GM12873 (cell line): ENCODE data around the gene KNG1.

Experiments used
- TF ChIP-seq, protein P1 (sequence below): IDR thresholded peaks from 2 replicates; pipeline ENCODE4 v1.5.1; 2012; ENCODE audit warnings: low read depth, mild to moderate bottlenecking, moderate library complexity, low read length, control low read depth; ENCODE audit not compliant: insufficient read depth; ENCODE audit errors: missing control alignments

Gene KNG1

DNA sequence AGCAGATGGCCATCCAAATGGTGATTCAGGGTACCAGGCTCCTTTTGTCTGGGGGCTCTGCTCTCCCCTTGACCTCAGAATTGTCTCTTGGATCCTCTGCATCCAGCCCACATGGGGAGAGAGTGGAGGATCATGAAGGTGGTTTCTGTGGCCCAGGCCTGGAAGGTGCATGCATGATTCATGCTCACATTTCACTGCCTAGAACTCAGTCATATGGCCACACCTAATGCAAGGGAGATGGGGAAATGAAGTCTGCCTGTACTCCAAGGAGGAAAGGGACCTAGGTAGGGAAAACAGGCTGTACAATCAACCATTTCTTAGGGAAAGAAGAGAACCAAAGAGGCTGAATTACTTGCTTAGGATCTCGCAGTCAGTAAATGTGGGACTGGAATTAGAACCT is 36.3 kb upstream of the KNG1 start:
- TF ChIP-seq, protein P1, sequence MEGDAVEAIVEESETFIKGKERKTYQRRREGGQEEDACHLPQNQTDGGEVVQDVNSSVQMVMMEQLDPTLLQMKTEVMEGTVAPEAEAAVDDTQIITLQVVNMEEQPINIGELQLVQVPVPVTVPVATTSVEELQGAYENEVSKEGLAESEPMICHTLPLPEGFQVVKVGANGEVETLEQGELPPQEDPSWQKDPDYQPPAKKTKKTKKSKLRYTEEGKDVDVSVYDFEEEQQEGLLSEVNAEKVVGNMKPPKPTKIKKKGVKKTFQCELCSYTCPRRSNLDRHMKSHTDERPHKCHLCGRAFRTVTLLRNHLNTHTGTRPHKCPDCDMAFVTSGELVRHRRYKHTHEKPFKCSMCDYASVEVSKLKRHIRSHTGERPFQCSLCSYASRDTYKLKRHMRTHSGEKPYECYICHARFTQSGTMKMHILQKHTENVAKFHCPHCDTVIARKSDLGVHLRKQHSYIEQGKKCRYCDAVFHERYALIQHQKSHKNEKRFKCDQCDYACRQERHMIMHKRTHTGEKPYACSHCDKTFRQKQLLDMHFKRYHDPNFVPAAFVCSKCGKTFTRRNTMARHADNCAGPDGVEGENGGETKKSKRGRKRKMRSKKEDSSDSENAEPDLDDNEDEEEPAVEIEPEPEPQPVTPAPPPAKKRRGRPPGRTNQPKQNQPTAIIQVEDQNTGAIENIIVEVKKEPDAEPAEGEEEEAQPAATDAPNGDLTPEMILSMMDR: no peak

DNA sequence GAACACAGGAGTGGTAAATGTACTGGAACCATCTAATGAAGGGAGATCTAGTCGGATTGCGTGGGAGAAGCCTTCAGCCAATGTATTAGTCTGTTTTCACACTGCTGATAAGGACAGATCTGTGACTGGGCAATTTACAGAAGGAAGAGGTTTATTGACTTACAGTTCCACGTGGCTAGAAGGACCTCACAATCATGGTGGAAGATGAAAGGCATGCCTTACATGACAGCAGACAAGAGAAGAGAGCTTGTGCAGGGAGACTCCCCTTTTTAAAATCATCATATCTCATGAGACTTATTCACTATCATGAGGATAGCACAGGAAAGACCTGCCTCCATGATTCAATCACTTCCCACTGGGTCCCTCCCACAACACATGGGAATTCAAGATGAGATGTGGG is 34.3 kb upstream of the KNG1 start:
- TF ChIP-seq, protein P1: no peak

DNA sequence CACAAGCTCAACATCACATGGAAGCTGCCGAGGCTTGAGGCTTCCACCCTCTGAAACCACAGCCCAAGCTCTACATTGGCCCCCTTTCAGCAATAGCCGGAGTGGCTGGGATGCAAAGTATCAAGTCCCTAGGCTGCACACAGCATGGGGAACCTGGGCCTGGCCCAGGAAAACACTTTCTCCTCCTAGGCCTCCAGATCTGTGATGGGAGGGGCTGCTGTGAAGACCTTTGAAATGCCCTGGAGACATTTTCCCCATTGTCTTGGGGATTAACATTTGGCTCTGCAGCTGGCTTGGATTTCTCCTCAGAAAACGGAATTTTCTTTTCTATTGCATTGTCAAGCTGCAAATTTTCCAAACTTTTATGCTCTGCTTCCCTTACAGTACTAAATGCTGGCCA is 33.2 kb upstream of the KNG1 start:
- TF ChIP-seq, protein P1: no peak

DNA sequence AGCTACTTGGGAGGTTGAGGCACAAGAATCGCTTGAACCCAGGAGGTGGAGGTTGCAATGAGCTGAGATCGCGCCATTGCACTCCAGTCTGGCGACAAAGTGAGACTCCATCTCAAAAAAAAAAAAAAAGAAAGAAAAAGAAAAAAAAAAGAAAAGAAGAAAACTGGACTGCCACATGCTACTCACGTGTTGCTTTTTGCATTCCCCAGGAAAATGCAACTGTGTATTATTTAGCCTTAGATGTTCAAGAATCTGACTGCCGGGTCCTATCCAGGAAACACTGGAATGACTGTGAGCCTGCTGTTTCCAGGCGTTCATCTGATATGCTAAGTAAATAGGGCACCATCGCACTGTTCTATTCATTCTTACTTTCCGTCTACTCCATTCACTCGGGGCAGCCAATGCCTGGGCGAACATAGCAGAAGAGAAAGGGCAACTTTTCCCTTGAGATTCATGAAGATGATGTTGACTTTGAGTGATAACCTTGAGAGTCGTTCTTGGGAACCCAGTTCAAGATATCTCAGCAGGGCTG is 30.0 kb upstream of the KNG1 start:
- TF ChIP-seq, protein P1: no peak

DNA sequence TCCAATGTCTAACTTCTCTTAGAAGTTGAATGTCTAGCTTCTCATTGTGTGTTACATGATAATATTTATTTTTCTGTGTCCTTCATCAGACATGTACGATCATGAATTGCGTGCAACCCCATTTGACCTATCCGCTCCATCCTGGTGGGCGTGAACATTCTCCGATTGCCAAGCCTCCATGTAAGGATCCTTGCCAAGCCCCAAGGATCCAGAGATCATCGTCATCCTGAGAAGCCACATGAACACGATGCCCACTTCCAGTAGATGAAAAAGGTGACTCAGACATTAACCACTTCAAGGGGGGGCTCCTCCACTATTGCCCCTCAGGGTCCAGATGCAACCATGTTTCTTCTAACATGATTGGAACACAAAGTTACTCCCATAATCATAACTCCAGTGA is 25.5 kb upstream of the KNG1 start:
- TF ChIP-seq, protein P1: no peak

DNA sequence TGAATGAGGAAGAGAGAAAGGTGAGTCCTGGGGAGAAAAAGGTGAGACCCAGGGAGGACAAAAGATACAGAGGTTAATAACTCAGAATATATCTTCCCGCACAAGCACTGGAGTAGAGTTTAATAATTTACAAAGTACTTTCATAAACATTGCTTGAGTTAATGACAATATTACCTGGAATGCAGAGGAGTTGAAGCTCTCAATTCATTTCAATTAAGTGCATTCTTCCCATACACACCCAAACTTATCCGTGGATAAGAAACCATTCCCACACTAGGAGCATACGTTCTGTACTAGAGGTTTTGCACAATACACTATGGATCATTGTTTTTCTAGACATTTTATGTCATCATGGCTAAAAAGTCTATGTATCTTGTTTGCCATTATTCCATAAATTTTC is 23.3 kb upstream of the KNG1 start:
- TF ChIP-seq, protein P1: no peak

DNA sequence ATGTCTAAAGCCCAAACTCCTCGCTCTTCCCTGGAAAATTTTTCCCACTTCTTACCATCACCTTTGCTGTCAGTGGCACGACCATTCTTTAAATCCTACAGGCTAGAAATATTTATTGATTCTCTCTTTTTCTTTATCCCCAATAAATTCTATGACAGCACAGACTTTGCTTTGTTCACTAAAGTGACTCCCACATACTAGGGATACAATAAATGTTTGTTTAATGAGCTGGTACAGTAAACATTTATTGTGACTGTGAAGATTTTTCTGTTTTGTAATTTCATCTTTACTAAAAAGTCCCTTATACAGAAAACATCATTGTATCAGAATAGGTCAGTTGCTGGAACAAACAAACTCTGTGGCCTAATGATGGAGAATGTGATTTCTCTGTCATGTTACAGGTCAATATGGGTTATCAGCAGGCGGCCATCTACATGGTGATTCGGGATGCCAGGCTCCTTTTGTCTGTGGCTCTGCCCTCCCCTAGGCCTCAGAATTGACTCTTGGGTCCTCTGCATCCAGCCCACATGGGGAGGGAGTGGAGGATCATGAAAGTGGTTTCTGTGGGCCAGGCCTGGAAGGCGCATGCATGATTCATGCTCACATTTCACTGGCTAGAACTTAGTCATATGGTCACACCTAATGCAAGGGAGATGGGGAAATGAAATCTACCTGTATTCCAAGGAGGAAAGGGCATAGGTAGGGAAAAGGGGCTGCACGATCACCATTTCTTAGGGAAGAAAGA is 22.7 kb upstream of the KNG1 start:
- TF ChIP-seq, protein P1: no peak
